SK-N-SH (cell line): ENCODE data around the gene EDA2R. TPM values are rescaled to one million over a fixed set of nuclear protein-coding genes. Genes with fewer than 3 reads are reported as not detected.

Experiments used
- CTCF ChIA-PET: fragments of 300-600, 350-600 bp; formaldehyde crosslinking; extraction: SDS; loops from one replicate; lab custom pipeline; 2021; lab: Yijun Ruan, JAX
- POLR2A ChIA-PET: fragments of 350-600 bp; sonication (Branson Sonifier 250); formaldehyde crosslinking; extraction: SDS; loops from one replicate; lab custom pipeline; 2020; ENCODE audit warnings: antibody characterized with exemption, inconsistent platforms; lab: Yijun Ruan, JAX
- DNase-seq: peaks from one replicate; pipeline ENCODE4 v3.0.0; 2012
- H2AFZ ChIP-seq: fragments of 200-600 bp; sonication (generic); 2 replicates; pipeline ENCODE4 v1.8.1; 2016; ENCODE audit warnings: antibody characterized with exemption, mild to moderate bottlenecking, low read depth
- H3F3A ChIP-seq: fragments of 200-600 bp; sonication (generic); replicated peaks from 2 replicates; pipeline ENCODE3; 2016; ENCODE audit warnings: antibody characterized with exemption, mild to moderate bottlenecking; ENCODE audit not compliant: insufficient read depth
- H3K27ac ChIP-seq, 2 experiments: fragments of 200-500 bp in 1 of 2; fragments of 200-600 bp in 1 of 2; sonication (Bioruptor generic) in 1 of 2; sonication (generic), shearing (Covaris generic) in 1 of 2; 2 replicates each; pipeline versions ENCODE4 v1.5.1 to v1.6.1; 2014 to 2016; ENCODE audit warnings: low read depth in 2 of 2, inconsistent platforms in 1 of 2, low read length in 1 of 2, mild to moderate bottlenecking in 1 of 2, mixed read lengths in 1 of 2
- H3K27me3 ChIP-seq: fragments of 200-600 bp; sonication (generic), shearing (Covaris generic); 2 replicates; pipeline ENCODE4 v1.6.1; 2016; ENCODE audit warnings: mixed run types; ENCODE audit not compliant: insufficient read depth
- H3K36me3 ChIP-seq, 2 experiments: fragments of 200-500 bp in 1 of 2; fragments of 200-600 bp in 1 of 2; sonication (Bioruptor generic) in 1 of 2; sonication (generic) in 1 of 2; replicated peaks in 1 of 2; 2 replicates each; pipeline versions ENCODE3 to v1.5.1; 2014 to 2016; ENCODE audit warnings: low read length in 1 of 2, mild to moderate bottlenecking in 1 of 2; ENCODE audit not compliant: insufficient read depth in 2 of 2, control insufficient read depth in 1 of 2
- H3K4me1 ChIP-seq, 2 experiments: fragments of 200-500 bp in 1 of 2; fragments of 200-600 bp in 1 of 2; sonication (Bioruptor generic) in 1 of 2; sonication (generic), shearing (Covaris generic) in 1 of 2; 2 replicates each; pipeline versions ENCODE4 v1.5.1 to v1.6.1; 2014 to 2016; ENCODE audit warnings: low read depth in 1 of 2, low read length in 1 of 2, mixed run types in 1 of 2; ENCODE audit not compliant: insufficient read depth in 2 of 2, control insufficient read depth in 1 of 2
- H3K4me2 ChIP-seq: fragments of 200-600 bp; sonication (generic), shearing (Covaris generic); 2 replicates; pipeline ENCODE4 v1.6.1; 2017; ENCODE audit warnings: mixed run types
- H3K4me3 ChIP-seq, 2 experiments: fragments of 200-500 bp in 1 of 2; fragments of 200-600 bp in 1 of 2; sonication (Bioruptor generic) in 1 of 2; sonication (generic), shearing (Covaris generic) in 1 of 2; 2 replicates each; pipeline versions ENCODE4 v1.5.1 to v1.8.1; 2014 to 2016; ENCODE audit warnings: low read depth in 2 of 2, inconsistent platforms in 1 of 2, low read length in 1 of 2, mild to moderate bottlenecking in 1 of 2, mixed read lengths in 1 of 2, moderate library complexity in 1 of 2
- H3K79me2 ChIP-seq: fragments of 200-600 bp; sonication (generic); 2 replicates; pipeline ENCODE4 v1.8.1; 2017; ENCODE audit warnings: mild to moderate bottlenecking; ENCODE audit not compliant: insufficient read depth
- H3K9ac ChIP-seq: fragments of 200-600 bp; sonication (generic); 2 replicates; pipeline ENCODE4 v1.6.1; 2017; ENCODE audit warnings: mixed run types
- H3K9me2 ChIP-seq: fragments of 200-600 bp; sonication (generic); 2 replicates; pipeline ENCODE4 v1.6.1; 2017; ENCODE audit warnings: mixed run types
- H3K9me3 ChIP-seq: fragments of 200-600 bp; sonication (generic); 2 replicates; pipeline ENCODE4 v1.6.1; 2017; ENCODE audit warnings: mixed run types, mild to moderate bottlenecking, moderate library complexity
- H4K20me1 ChIP-seq: fragments of 200-600 bp; sonication (generic); 2 replicates; pipeline ENCODE4 v1.6.1; 2017; ENCODE audit warnings: mild to moderate bottlenecking, mixed run types; ENCODE audit not compliant: insufficient read depth
- EZH2phosphoT487 ChIP-seq: fragments of 200-600 bp; sonication (generic); IDR thresholded peaks from 2 replicates; pipeline ENCODE4 v1.6.1; 2017; ENCODE audit warnings: low read depth, mixed run types, mild to moderate bottlenecking, antibody characterized with exemption, moderate library complexity, borderline replicate concordance
- FOXJ3 ChIP-seq: sonication (generic); formaldehyde crosslinking; IDR thresholded peaks from 2 replicates; pipeline ENCODE4 v1.5.1; 2020; ENCODE audit warnings: mild to moderate bottlenecking, missing genetic modification reagents
- GATA2 ChIP-seq: sonication (generic); formaldehyde crosslinking; IDR thresholded peaks from 2 replicates; pipeline ENCODE4 v1.5.0; 2020; ENCODE audit warnings: mild to moderate bottlenecking, missing genetic modification reagents
- POLR2AphosphoS5 ChIP-seq: IDR thresholded peaks from 2 replicates; pipeline ENCODE4 v1.6.1; 2012; ENCODE audit warnings: low read depth, low read length
- RFX5 ChIP-seq: IDR thresholded peaks from 2 replicates; pipeline ENCODE4 v1.6.1; 2012; ENCODE audit warnings: mild to moderate bottlenecking, improper control_type of control experiment, low read length
- TCF12 ChIP-seq: IDR thresholded peaks from 2 replicates; pipeline ENCODE4 v1.4.0; 2012
- TEAD4 ChIP-seq: IDR thresholded peaks from 2 replicates; pipeline ENCODE4 v1.4.0; 2012; ENCODE audit warnings: mild to moderate bottlenecking, borderline replicate concordance; ENCODE audit not compliant: insufficient read depth
- WGBS: methylation state at CpG from one replicate; pipeline ENCODE4 v1.1.6; 2017; ENCODE audit warnings: low lambda C conversion rate; 5-methylcytosine and 5-hydroxymethylcytosine counted together
- polyA plus RNA-seq, 3 experiments: library from polyadenylated mRNA; depleted of rRNA; stranded (reverse); fragments of >200 nt; gene quantifications; 2 replicates each; pipeline ENCODE4 v1.2.3, GENCODE V29; 2012
- TF ChIP-seq, protein P1 (sequence below): IDR thresholded peaks from 2 replicates; pipeline ENCODE4 v1.6.1; 2012; ENCODE audit warnings: mild to moderate bottlenecking, low read depth, low read length, moderate library complexity
- TF ChIP-seq, protein P2 (sequence below): IDR thresholded peaks from 2 replicates; pipeline ENCODE4 v1.4.0; 2012; ENCODE audit warnings: low read depth

The EDA2R gene
- polyA plus RNA-seq, 1 of the 3 experiments (the other 2 are of a cell fraction), result 23.0 TPM

DNA sequence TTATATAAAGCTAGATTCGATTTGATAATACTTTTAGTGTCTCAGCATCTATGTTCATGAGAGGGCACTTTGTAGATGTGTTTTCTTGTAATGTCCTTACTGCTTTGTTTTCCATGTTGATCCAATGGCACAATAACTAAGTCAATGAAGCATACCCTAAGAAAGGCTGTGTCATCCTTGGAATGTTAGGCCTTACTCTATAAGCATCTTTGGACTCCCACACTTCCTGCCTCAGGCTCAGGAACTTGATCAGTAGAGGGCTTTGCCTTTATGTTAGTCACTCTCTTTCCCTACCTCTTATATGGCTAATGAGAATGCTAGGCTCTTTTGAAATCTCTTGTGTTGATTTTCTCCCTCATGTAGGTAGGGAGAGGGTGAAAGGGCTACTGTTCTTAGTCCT lies 33.2 kb upstream of the EDA2R start:
- CTCF ChIA-PET, result no interaction called here
- Histone ChIP-seq H3K9ac (no peak overlapping the region), H3F3A (peaks cover 6% of the 10 kb centered on the region), H3K4me2 (no peak overlapping the region), H3K27ac (no peak overlapping the region), H3K9me3 (no peaks in the 10 kb centered on the region), H3K4me1 (no peaks in the 10 kb centered on the region; a peak in 1 of 4 replicates), H3K27me3 (no peaks in the 10 kb centered on the region), H3K9me2 (no peaks in the 10 kb centered on the region), H3K4me3 (no peak overlapping the region), H3K36me3 (no peaks in the 10 kb centered on the region), H3K79me2 (no peaks in the 10 kb centered on the region), H2AFZ (no peak overlapping the region), H4K20me1 (no peaks in the 10 kb centered on the region)
- POLR2A ChIA-PET, result no interaction called here
- WGBS, result 0% methylated on average over 1 of the region's 1 CpG
- DNase-seq, result no peak
- no peak for TF ChIP-seq EZH2phosphoT487
- TF ChIP-seq TCF12, result no peak
- no peak for TF ChIP-seq TEAD4
- no peak for TF ChIP-seq POLR2AphosphoS5
- TF ChIP-seq GATA2 (CRISPR knock-in tag), result no peak
- no peak for TF ChIP-seq FOXJ3 (CRISPR knock-in tag)
- TF ChIP-seq, protein P1, sequence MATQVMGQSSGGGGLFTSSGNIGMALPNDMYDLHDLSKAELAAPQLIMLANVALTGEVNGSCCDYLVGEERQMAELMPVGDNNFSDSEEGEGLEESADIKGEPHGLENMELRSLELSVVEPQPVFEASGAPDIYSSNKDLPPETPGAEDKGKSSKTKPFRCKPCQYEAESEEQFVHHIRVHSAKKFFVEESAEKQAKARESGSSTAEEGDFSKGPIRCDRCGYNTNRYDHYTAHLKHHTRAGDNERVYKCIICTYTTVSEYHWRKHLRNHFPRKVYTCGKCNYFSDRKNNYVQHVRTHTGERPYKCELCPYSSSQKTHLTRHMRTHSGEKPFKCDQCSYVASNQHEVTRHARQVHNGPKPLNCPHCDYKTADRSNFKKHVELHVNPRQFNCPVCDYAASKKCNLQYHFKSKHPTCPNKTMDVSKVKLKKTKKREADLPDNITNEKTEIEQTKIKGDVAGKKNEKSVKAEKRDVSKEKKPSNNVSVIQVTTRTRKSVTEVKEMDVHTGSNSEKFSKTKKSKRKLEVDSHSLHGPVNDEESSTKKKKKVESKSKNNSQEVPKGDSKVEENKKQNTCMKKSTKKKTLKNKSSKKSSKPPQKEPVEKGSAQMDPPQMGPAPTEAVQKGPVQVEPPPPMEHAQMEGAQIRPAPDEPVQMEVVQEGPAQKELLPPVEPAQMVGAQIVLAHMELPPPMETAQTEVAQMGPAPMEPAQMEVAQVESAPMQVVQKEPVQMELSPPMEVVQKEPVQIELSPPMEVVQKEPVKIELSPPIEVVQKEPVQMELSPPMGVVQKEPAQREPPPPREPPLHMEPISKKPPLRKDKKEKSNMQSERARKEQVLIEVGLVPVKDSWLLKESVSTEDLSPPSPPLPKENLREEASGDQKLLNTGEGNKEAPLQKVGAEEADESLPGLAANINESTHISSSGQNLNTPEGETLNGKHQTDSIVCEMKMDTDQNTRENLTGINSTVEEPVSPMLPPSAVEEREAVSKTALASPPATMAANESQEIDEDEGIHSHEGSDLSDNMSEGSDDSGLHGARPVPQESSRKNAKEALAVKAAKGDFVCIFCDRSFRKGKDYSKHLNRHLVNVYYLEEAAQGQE, result no peak
- TF ChIP-seq, protein P2, sequence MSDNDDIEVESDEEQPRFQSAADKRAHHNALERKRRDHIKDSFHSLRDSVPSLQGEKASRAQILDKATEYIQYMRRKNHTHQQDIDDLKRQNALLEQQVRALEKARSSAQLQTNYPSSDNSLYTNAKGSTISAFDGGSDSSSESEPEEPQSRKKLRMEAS, result no peak

DNA sequence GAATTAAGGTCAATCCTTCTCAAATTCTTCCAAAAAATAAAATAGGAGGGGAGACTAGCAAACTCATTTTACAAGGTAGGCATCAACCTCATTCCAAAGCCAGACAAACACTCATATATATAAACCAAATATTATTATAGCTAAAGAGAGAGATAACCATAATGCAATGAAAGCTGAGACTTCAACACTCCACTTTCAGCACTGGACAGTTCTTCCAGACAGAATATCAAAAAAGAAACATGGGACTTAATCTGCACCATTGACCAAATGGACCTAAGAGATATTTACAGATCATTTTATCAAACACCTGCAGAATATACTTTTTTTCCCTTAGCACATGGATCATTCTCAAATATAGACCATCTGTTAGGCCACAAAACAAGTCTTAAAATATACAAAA lies 15.5 kb upstream of the EDA2R start:
- Histone ChIP-seq H3K9me2 (no peaks in the 10 kb centered on the region; the same call in 1 of the 2 replicates), H3K9ac (no peak overlapping the region), H3K4me3 (no peak overlapping the region), H3K36me3 (no peaks in the 10 kb centered on the region), H3K4me2 (no peak overlapping the region), H3K9me3 (no peaks in the 10 kb centered on the region), H3K27me3 (peaks cover 8% of the 10 kb centered on the region; the same call in 1 of the 2 replicates), H3K27ac (no peak overlapping the region), H3K79me2 (no peaks in the 10 kb centered on the region), H3K4me1 (no peaks in the 10 kb centered on the region), H3F3A (no peaks in the 10 kb centered on the region), H2AFZ (no peak overlapping the region)
- no peak for DNase-seq
- ChIA-PET CTCF (no interaction called here), POLR2A (no interaction called here)
- TF ChIP-seq, protein P1, result peak; percentile 87
- TF ChIP-seq RFX5, result no peak
- TF ChIP-seq, all 33 proteins: peak for 1
- H4K20me1 ChIP-seq, result no peaks in the 10 kb centered on the region
